Osteoblast (primary cell): ENCODE data around the gene PCF11. TPM values are rescaled to one million over a fixed set of nuclear protein-coding genes. Genes with fewer than 3 reads are reported as not detected.
"Not testable (repeated sequence)": the region's sequence is repeated elsewhere in the genome, so short reads cannot be mapped to it uniquely, and the experiment has no call there.

Source experiments
- DNase-seq: peaks from one replicate; pipeline ENCODE4 v3.0.0; 2011; ENCODE audit warnings: low spot score, mixed read lengths; ENCODE audit not compliant: insufficient read length; ENCODE audit errors: missing footprints
- H2AFZ ChIP-seq: 2 replicates; pipeline ENCODE4 v1.6.0; 2011; ENCODE audit warnings: mild to moderate bottlenecking, low read length
- H3K27ac ChIP-seq: 2 replicates; pipeline ENCODE4 v1.5.1; 2011; ENCODE audit warnings: mild to moderate bottlenecking, low read depth, low read length, moderate library complexity
- H3K27me3 ChIP-seq: 2 replicates; pipeline ENCODE4 v1.6.0; 2012; ENCODE audit warnings: mild to moderate bottlenecking, control low read depth, inconsistent platforms, low read length, moderate library complexity; ENCODE audit not compliant: insufficient read depth
- H3K36me3 ChIP-seq: 2 replicates; pipeline ENCODE4 v1.5.1; 2011; ENCODE audit warnings: mild to moderate bottlenecking, low read length, control low read depth, moderate library complexity; ENCODE audit not compliant: insufficient read depth
- H3K4me1 ChIP-seq: 2 replicates; pipeline ENCODE4 v1.5.1; 2011; ENCODE audit warnings: mild to moderate bottlenecking, low read length, control low read depth, moderate library complexity; ENCODE audit not compliant: insufficient read depth
- H3K4me2 ChIP-seq: 2 replicates; pipeline ENCODE4 v1.6.0; 2011; ENCODE audit warnings: mild to moderate bottlenecking, low read length; ENCODE audit not compliant: insufficient read depth
- H3K4me3 ChIP-seq: fragments of 200-600 bp; sonication (generic); 3 replicates; pipeline ENCODE4 v1.5.1; 2012; ENCODE audit warnings: mild to moderate bottlenecking, low read length, inconsistent platforms; ENCODE audit not compliant: insufficient read depth
- H3K79me2 ChIP-seq: 2 replicates; pipeline ENCODE4 v1.6.0; 2012; ENCODE audit warnings: mild to moderate bottlenecking, low read length, control low read depth, inconsistent platforms; ENCODE audit not compliant: insufficient read depth
- H3K9me3 ChIP-seq: 2 replicates; pipeline ENCODE4 v1.5.1; 2011; ENCODE audit warnings: low read depth, low read length, control low read depth
- H4K20me1 ChIP-seq: 2 replicates; pipeline ENCODE4 v1.6.0; 2012; ENCODE audit warnings: mild to moderate bottlenecking, low read length, control low read depth; ENCODE audit not compliant: insufficient read depth
- total RNA-seq: library from RNA; depleted of rRNA; stranded (reverse); fragments of >200 nt; gene quantifications from 2 replicates; pipeline ENCODE4 v1.2.3, GENCODE V29; 2012
- TF ChIP-seq, protein P1 (sequence below): IDR thresholded peaks from 2 replicates; pipeline ENCODE4 v1.5.1; 2011; ENCODE audit warnings: mild to moderate bottlenecking, low read depth, low read length, moderate library complexity; ENCODE audit errors: extremely low read depth

PCF11 gene
- total RNA-seq, 1 donor = 38.4 TPM

DNA sequence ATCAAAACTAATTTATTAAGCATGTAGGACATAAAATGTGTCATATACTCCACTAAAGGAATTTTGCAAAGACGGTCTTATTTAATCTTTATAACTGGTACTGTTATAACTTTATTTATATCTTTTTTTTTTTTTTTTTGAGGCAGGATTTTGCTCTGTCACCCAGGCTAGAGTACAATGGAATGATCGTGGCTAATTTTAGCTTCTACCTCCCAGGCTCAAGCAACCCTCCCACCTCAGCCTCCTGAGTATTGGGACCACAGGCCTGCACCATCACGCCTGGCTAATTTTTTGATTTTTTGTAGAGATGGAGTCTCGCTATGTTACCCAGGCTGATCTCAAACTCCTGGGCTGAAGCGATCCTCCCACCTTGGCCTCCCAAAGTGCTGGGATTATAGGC lies 31.4 kb upstream of the PCF11 start:
- Histone ChIP-seq H2AFZ (no peak overlapping the region), H3K79me2 (no peaks in the 10 kb centered on the region), H3K9me3 (no peaks in the 10 kb centered on the region), H3K27ac (no peak overlapping the region), H3K27me3 (no peaks in the 10 kb centered on the region), H3K4me3 (no peak overlapping the region), H3K36me3 (no peaks in the 10 kb centered on the region), H3K4me1 (no peaks in the 10 kb centered on the region), H3K4me2 (no peak overlapping the region), H4K20me1 (no peaks in the 10 kb centered on the region)
- DNase-seq = no peak
- TF ChIP-seq, protein P1, sequence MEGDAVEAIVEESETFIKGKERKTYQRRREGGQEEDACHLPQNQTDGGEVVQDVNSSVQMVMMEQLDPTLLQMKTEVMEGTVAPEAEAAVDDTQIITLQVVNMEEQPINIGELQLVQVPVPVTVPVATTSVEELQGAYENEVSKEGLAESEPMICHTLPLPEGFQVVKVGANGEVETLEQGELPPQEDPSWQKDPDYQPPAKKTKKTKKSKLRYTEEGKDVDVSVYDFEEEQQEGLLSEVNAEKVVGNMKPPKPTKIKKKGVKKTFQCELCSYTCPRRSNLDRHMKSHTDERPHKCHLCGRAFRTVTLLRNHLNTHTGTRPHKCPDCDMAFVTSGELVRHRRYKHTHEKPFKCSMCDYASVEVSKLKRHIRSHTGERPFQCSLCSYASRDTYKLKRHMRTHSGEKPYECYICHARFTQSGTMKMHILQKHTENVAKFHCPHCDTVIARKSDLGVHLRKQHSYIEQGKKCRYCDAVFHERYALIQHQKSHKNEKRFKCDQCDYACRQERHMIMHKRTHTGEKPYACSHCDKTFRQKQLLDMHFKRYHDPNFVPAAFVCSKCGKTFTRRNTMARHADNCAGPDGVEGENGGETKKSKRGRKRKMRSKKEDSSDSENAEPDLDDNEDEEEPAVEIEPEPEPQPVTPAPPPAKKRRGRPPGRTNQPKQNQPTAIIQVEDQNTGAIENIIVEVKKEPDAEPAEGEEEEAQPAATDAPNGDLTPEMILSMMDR = no peak

DNA sequence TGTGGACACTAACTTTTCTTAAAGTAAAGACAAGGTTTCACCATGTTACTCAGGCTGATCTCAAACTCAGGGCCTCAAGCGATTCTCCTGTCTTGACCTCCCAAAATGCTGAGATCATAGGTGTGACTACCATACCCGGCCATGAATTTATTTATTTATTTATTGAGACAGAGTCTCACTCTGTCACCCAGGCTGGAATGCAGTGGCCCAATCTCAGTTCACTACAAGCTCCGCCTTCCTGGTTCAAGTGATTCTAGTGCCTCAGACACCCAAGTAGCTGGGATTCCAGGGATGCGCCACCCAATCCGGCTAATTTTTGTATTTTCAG lies 29.7 kb upstream of the PCF11 start:
- Histone ChIP-seq H4K20me1 (no peaks in the 10 kb centered on the region), H3K36me3 (no peaks in the 10 kb centered on the region), H3K4me1 (no peaks in the 10 kb centered on the region), H2AFZ (no peak overlapping the region), H3K27me3 (no peaks in the 10 kb centered on the region), H3K9me3 (no peaks in the 10 kb centered on the region), H3K4me3 (no peak overlapping the region), H3K27ac (no peak overlapping the region), H3K4me2 (no peak overlapping the region), H3K79me2 (no peaks in the 10 kb centered on the region)
- DNase-seq = no peak
- TF ChIP-seq, protein P1 = no peak

DNA sequence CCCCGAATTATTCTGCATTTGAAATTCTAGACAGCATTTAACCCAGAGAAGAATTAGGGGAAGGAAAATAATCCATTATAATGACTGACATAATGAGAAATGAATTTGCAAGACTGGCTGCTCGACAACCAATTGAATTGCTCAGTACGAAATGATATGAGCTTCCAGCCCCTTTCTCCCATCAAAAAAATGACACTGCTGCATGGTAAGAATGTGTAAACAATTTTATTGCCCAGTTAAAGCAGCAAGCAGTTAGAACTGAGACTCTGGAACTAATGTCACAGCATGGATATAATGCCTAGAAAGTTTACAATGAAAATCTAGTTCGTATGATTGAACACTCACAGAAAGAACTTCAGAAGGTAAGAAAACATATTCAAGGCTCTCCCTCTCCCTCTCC lies 24.7 kb upstream of the PCF11 start:
- Histone ChIP-seq H3K27ac (no peak overlapping the region), H3K4me1 (no peaks in the 10 kb centered on the region), H4K20me1 (no peaks in the 10 kb centered on the region), H3K79me2 (no peaks in the 10 kb centered on the region), H2AFZ (no peak overlapping the region), H3K4me3 (no peak overlapping the region), H3K9me3 (no peaks in the 10 kb centered on the region), H3K27me3 (no peaks in the 10 kb centered on the region), H3K36me3 (no peaks in the 10 kb centered on the region), H3K4me2 (no peak overlapping the region)
- TF ChIP-seq, protein P1 = no peak
- DNase-seq = no peak

DNA sequence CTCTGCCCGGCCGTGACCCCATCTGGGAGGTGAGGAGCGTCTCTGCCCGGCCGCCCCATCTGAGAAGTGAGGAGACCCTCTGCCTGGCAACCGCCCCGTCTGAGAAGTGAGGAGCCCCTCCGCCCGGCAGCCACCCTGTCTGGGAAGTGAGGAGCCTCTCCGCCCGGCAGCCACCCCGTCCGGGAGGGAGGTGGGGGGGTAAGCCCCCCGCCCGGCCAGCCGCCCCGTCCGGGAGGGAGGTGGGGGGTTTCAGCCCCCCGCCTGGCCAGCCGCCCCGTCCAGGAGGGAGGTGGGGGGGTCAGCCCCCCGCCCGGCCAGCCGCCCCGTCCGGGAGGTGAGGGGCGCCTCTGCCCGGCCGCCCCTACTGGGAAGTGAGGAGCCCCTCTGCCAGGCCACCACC lies 23.7 kb upstream of the PCF11 start:
- H4K20me1 ChIP-seq, H3K36me3 ChIP-seq, H3K4me1 ChIP-seq, H3K9me3 ChIP-seq, H2AFZ ChIP-seq, H3K4me2 ChIP-seq, H3K27me3 ChIP-seq, H3K4me3 ChIP-seq, H3K27ac ChIP-seq, DNase-seq, H3K79me2 ChIP-seq: not testable (repeated sequence)

DNA sequence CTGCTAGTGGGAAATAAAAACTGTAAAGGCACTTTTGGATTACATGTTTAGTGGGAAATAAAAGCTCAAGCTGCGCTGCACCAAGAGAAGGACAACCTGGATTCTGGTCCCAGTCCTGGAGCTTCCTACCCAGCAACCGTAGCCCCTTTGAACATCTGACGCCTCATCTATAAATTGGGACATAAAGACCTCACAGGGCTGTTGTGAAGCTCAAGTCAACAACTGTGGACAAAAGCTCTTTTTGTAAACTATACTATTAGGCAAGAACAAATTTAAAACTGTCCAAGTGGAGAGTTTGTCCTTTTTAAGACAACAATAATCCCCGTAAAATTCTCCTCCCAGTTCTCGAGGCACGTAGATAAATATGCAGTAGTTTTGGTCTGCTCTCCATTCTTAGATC lies 17.6 kb upstream of the PCF11 start:
- H4K20me1 ChIP-seq = no peaks in the 10 kb centered on the region
- no peaks in the 10 kb centered on the region for H3K27me3 ChIP-seq
- no peaks in the 10 kb centered on the region for H3K4me1 ChIP-seq
- H3K27ac ChIP-seq = no peak overlapping the region
- no peaks in the 10 kb centered on the region for H3K9me3 ChIP-seq
- H2AFZ ChIP-seq = no peak overlapping the region
- no peak for DNase-seq
- H3K79me2 ChIP-seq = no peaks in the 10 kb centered on the region
- H3K4me2 ChIP-seq = no peak overlapping the region
- TF ChIP-seq, protein P1 = no peak
- no peak overlapping the region for H3K4me3 ChIP-seq
- no peaks in the 10 kb centered on the region for H3K36me3 ChIP-seq
